ENCODE measurements around the gene BUD23.
"Not testable (repeated sequence)": the region's sequence is repeated elsewhere in the genome, so short reads cannot be mapped to it uniquely, and the experiment has no call there.

The BUD23 gene, protein sequence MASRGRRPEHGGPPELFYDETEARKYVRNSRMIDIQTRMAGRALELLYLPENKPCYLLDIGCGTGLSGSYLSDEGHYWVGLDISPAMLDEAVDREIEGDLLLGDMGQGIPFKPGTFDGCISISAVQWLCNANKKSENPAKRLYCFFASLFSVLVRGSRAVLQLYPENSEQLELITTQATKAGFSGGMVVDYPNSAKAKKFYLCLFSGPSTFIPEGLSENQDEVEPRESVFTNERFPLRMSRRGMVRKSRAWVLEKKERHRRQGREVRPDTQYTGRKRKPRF

GRCh38 chr7:73683056-73683787 lies at the start of gene BUD23, which contains the start of gene DNAJC30:
TSS of gene BUD23 (plus strand) at chr7:73683597. CDS start at chr7:73683626, 29 bp downstream.
TSS of gene DNAJC30 (minus strand) at chr7:73683453. CDS start at chr7:73683423, 30 bp downstream.
- peak; percentile 99 for DNase-seq

DNA sequence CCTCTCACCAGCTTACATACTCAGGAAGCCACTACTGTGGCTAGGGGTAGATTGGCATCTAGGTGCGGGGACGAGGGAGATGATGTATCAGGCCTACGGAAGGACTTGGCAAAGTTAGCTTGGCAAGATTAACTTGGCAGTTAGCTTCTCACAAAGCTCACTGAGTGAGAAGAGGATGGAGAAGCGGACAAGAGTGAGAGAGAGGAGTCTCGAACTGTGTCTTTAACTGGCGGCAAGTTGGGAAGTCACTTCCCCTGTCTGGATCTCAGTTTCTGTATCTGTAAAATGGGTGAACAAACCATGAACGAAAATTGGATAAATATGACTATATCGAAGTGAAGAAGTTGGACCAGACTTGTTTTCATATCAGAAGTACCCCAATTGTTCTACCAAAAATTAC lies 49.6 kb upstream of the BUD23 start:
- DNase-seq = no peak

GRCh38 chr7:73635428-73636200 lies 47.8 kb upstream of the BUD23 start:
- no peak for DNase-seq

DNA sequence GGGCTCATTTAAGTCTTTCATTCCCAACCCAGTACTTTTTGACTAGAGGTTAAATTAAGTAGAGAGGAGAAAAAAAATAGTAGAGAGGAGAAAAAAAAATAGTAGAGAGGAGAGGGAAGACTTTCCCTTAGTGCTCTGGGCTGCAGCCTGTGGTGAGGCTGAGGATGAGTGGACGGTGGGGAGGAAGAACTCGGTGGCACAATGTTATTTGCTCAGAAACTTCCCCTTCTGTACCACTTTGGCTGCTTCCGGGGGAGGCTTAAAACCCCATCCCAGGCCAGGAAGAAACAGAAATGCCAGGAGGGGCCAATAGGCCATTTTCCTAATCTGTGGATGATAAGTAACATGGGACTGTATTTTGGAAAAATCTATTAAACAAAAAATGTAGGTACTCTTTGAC lies 44.5 kb upstream of the BUD23 start:
- no peak for DNase-seq

GRCh38 chr7:73642834-73643233 lies 40.6 kb upstream of the BUD23 start:
- DNase-seq = no peak

DNA sequence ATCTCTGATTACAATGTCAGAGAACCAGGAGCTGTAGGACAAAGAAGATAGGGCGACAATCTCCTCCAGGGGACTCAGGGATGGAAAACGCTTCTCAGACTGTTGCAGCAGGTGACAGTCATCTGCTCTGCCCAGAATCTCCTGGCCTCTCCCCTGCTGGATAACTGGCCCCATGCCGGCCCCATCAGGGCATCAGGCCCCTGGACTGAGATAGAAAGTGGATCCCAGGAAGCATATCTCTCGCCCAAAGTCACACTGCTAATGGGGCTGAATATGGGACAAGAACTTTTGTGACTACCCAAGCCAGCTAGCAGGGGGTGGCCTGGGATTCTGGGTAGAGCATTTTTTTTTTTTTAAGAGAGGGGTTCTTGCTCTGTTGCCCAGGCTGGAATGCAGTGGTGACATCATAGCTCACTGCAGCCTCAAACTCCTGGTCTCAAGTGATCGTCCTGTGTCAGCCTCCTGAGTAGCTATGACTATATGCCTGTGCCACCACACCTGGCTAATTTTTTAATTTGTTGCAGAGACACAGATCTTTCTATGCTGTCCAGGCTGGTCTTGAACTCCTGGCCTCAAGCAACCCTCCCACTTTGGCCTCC lies 38.6 kb upstream of the BUD23 start:
- DNase-seq = no peak

- no peak for DNase-seq
Measured at GRCh38 chr7:73645643-73646174, 37.7 kb upstream of the BUD23 start.

DNA sequence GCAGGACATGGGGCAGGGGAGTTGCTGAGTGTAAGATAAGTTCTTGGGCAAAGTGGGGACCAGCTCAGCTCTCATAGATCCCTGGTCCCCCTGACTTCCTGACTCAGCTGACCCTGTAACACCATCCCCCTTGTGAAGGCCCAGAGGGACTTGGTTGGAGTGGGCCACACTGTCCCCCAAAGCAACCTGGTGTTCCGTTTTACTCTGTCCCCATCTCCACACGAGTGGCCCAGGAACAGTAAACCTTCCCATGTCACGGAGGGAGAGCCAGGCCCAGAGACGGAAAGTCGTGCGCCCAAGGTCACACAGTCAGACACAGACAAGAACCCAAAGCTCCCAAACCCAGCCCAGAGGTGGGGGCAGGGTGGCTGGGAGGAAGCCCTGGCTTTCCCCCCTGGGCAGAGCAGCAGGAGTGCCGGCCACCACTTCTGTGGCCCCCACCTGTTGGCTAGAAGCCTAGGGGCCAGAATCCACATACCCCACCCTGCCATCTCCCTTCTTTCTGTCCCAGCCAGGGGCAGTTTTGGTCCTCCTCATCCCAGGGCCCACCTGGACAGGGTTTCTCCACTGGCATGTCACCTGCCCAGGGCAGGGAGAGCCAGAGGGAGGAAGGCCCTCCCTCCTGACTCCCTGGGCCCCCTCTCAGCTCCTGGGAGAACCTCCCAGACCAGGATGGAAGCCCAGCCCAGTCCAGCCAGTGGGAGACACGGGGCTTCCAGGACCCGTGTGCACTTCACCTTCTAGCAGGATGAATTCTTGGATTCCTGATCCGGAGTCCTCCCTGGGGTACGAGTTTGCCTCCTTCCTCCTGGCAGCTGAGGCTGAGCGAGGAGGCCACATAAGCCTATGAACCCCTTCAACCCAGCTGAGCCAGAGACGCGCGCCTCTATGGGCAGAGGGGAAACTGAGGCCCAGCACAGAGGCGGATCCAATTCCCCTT lies 36.3 kb upstream of the BUD23 start:
- no peak for DNase-seq

GRCh38 chr7:73647725-73648592 lies 35.4 kb upstream of the BUD23 start:
- peak; percentile 83 for DNase-seq

DNA sequence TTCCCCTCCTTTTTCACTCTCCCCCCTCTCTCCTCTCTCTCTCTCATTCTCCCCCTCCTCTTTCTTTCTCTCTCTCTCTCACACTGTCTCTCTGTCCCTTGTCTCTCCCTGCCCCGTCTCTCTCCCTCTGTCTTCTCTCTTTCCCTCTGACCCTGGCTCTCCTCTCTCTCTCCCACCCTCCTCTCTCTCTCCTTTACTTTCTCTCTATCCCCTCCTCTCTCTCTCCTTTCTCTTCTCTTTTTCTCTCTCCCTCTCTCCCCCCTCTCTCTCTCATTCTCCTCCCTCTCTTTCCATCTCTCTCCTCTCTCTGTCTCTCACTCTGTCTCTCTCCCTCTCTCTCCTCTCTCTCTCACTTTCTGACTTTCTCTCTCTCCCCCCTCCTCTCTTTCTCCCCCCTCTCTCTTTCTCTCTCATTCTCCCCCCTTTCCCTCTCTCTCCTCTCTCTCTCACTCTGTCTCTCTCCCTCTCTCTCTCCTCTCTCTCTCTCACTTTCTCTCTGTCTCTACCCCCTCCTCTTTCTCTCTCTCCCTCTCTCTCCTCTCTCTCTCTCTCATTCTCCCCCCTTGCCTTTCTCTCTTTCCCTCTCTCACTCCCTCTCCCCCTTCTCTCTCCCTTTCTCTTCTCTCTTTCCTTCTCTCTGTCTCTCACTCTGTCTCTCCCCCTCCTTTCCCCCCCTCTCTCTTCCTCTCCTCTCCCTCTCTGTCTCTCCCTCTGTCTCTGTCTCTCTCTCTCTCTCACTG lies 34.6 kb upstream of the BUD23 start:
- DNase-seq = no peak

DNA sequence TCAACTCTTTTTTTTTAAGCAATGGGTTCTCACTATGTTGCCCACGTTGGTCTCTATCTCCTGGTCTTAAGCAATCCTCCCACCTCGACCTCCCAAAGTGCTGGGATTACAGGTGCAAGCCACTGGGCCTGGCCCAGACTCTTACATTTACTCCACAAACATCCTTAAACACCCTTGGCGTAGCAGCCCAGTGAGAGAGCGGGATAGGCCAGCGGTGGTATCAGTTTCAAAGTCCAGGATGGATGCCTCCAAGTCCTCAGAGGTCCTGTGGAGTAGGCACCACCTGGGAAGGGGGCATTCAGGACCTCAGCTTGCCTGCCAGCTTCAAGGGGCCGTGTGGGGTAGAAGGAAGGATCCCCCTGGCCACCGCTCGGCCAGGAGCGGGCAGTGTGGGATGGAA lies 33.8 kb upstream of the BUD23 start:
- no peak for DNase-seq

DNA sequence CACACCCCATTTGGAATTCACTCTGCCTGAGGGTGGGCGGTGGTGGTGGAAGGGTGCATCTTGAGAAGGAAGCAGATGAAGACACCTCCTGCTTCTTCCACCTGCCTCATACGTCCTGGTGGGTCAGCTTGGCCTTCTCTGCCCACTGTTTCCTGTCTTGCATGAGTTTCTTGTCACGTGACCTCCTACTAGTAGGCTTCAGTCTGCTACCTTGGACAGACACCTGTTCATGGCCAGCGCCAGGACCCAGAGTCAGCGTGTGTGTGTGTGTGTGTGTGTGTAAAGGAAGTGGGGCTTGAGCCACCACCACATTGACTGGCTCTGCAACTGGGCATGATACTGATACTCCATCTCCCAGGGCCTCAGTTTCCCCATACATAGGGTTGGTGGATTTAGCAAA lies 32.9 kb upstream of the BUD23 start:
- DNase-seq = peak; percentile 40

DNA sequence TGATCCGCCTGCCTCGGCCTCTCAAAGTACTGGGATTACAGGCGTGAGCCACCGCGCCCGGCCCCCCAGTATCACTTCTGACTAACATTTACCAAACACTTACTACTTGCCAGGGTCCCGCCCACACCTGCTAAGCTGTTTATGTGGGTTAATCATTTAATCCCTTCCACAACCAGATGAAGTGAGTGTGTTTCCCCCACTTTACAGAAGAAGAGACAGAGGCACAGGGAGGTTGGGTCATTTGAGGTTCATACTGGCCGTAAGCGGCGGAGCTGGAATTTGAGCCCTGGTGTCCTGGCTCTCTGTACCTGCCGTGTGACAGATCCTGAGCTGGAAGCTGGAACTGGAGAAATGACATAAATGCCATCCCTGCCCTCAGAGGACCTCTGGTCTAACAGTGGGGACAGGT lies 30.9 kb upstream of the BUD23 start:
- peak; percentile 59 for DNase-seq

- not testable (repeated sequence) for DNase-seq
Measured at GRCh38 chr7:73655309-73655708, 28.1 kb upstream of the BUD23 start.

DNA sequence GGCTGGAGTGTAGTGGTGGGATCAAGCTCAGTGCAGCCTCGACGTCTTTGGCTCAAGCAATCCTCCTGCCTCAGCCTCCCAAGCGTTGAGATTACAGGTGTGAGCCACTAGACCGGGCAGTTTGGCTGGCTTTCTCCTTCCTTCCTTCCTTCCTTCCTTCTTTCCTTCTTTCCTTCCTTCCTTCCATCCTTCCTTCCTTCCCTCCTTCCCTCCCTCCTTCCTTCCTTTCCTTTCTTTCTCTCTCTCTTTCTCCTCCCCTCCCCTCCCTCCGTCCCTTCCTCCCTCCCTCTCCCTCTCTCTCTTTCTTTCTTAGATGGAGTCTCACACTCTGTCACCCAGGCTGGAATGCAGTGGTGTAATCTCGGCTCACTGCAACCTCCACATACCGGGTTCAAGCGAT lies 23.4 kb upstream of the BUD23 start:
- DNase-seq = no peak

- not testable (repeated sequence) for DNase-seq
Measured at GRCh38 chr7:73660594-73660993, 22.8 kb upstream of the BUD23 start.

GRCh38 chr7:73663033-73663432 lies 20.4 kb upstream of the BUD23 start:
- DNase-seq = no peak

- peak; percentile 97 for DNase-seq
Measured at GRCh38 chr7:73667344-73668102, 15.9 kb upstream of the BUD23 start, which contains the start of gene VPS37D. TSS of gene VPS37D (plus strand) at chr7:73667831. CDS start at chr7:73667959, 128 bp downstream.

All from DMS53 (cell line).